ENCODE data around the gene DOK3. TPM values are rescaled to one million over a fixed set of nuclear protein-coding genes. Genes with fewer than 3 reads are reported as not detected.
A peak's percentile ranks its signal among the peaks of the same experiment; 100 is the strongest.

DOK3 gene
- total and polyA plus RNA-seq, 2 of the 13 experiments (the other 11 are each of a cell fraction or from before 2014, with no cell fraction given), result 1.4 to 1.5 TPM

DNA sequence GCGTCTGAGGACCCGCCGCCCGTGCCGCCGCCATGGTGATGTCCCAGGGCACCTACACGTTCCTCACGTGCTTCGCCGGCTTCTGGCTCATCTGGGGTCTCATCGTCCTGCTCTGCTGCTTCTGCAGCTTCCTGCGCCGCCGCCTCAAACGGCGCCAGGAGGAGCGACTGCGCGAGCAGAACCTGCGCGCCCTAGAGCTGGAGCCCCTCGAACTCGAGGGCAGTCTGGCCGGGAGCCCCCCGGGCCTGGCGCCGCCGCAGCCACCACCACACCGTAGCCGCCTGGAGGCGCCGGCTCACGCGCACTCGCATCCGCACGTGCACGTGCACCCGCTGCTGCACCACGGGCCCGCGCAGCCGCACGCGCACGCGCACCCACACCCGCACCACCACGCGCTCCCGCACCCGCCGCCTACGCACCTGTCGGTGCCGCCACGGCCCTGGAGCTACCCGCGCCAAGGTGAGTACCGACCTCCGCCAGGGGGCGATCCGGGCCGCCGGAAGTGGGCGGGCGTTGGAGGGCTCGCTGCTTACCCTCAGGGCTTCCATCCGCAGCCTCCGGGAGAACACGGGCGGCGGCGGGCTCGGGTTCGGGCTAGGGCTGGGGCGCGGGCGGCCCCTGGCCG is 54.5 kb downstream of the DOK3 start (continued):
- TF ChIP-seq ZNF772 (CRISPR knock-in tag; IDR thresholded peaks at IDR 0.05), result no peak; the same call in 1 of the 2 replicates
- no peak for TF ChIP-seq CHD2 (IDR thresholded peaks at IDR 0.05; ENCODE audit: low read depth, low read length)
- TF ChIP-seq SP4 (CRISPR knock-in tag; IDR thresholded peaks at IDR 0.05), result peak; percentile 53
- TF ChIP-seq, protein P1, sequence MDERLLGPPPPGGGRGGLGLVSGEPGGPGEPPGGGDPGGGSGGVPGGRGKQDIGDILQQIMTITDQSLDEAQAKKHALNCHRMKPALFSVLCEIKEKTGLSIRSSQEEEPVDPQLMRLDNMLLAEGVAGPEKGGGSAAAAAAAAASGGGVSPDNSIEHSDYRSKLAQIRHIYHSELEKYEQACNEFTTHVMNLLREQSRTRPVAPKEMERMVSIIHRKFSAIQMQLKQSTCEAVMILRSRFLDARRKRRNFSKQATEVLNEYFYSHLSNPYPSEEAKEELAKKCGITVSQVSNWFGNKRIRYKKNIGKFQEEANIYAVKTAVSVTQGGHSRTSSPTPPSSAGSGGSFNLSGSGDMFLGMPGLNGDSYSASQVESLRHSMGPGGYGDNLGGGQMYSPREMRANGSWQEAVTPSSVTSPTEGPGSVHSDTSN (CRISPR knock-in tag; IDR thresholded peaks at IDR 0.05), result no peak
- no peak for TF ChIP-seq KMT2A (CRISPR knock-in tag; IDR thresholded peaks at IDR 0.05)
- TF ChIP-seq, protein P2, sequence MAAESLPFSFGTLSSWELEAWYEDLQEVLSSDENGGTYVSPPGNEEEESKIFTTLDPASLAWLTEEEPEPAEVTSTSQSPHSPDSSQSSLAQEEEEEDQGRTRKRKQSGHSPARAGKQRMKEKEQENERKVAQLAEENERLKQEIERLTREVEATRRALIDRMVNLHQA (CRISPR knock-in tag; IDR thresholded peaks at IDR 0.05), result no peak
- no peak for TF ChIP-seq ZNF550 (CRISPR knock-in tag; IDR thresholded peaks at IDR 0.05; ENCODE audit: borderline replicate concordance)
- no peak for TF ChIP-seq XBP1 (CRISPR knock-in tag; IDR thresholded peaks at IDR 0.05)
- no peak; the same call in 1 of the 2 replicates for TF ChIP-seq JDP2 (CRISPR knock-in tag; IDR thresholded peaks at IDR 0.05; ENCODE audit: borderline replicate concordance)
- peak; percentile 93 for TF ChIP-seq ZNF101 (CRISPR knock-in tag; IDR thresholded peaks at IDR 0.05; ENCODE audit: borderline replicate concordance, low read depth)
- TF ChIP-seq, protein P3, sequence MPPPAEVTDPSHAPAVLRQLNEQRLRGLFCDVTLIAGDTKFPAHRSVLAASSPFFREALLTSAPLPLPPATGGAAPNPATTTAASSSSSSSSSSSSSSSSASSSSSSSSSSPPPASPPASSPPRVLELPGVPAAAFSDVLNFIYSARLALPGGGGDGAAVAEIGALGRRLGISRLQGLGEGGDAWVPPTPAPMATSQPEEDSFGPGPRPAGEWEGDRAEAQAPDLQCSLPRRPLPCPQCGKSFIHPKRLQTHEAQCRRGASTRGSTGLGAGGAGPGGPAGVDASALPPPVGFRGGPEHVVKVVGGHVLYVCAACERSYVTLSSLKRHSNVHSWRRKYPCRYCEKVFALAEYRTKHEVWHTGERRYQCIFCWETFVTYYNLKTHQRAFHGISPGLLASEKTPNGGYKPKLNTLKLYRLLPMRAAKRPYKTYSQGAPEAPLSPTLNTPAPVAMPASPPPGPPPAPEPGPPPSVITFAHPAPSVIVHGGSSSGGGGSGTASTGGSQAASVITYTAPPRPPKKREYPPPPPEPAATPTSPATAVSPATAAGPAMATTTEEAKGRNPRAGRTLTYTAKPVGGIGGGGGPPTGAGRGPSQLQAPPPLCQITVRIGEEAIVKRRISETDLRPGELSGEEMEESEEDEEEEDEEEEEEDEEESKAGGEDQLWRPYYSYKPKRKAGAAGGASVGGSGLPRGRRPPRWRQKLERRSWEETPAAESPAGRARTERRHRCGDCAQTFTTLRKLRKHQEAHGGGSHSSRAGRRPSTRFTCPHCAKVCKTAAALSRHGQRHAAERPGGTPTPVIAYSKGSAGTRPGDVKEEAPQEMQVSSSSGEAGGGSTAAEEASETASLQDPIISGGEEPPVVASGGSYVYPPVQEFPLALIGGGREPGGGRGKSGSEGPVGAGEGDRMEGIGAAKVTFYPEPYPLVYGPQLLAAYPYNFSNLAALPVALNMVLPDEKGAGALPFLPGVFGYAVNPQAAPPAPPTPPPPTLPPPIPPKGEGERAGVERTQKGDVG (CRISPR knock-in tag; IDR thresholded peaks at IDR 0.05; ENCODE audit: borderline replicate concordance), result no peak
- 0 out of 2 replicates have a peak, but pooled peaks have one; percentile 1 for TF ChIP-seq ZBTB3 (CRISPR knock-in tag; IDR thresholded peaks at IDR 0.05; ENCODE audit: borderline replicate concordance, low read depth)
- TF ChIP-seq ZNF552 (CRISPR knock-in tag; IDR thresholded peaks at IDR 0.05; ENCODE audit: borderline replicate concordance), result no peak; the same call in 1 of the 2 replicates
- peak; percentile 62; the same call in 1 of the 2 replicates for TF ChIP-seq ZNF274 (CRISPR knock-in tag; IDR thresholded peaks at IDR 0.05)
- TF ChIP-seq RBM39 (IDR thresholded peaks at IDR 0.05; ENCODE audit: low read depth, low read length, poor library complexity, severe bottlenecking), result no peak
- TF ChIP-seq, protein P4, sequence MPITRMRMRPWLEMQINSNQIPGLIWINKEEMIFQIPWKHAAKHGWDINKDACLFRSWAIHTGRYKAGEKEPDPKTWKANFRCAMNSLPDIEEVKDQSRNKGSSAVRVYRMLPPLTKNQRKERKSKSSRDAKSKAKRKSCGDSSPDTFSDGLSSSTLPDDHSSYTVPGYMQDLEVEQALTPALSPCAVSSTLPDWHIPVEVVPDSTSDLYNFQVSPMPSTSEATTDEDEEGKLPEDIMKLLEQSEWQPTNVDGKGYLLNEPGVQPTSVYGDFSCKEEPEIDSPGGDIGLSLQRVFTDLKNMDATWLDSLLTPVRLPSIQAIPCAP (CRISPR knock-in tag; IDR thresholded peaks at IDR 0.05; ENCODE audit: low read depth), result no peak
- TF ChIP-seq ZBTB8A (CRISPR knock-in tag; IDR thresholded peaks at IDR 0.05; ENCODE audit: borderline replicate concordance, low read depth), result no peak
- TF ChIP-seq HES4 (CRISPR knock-in tag; IDR thresholded peaks at IDR 0.05; ENCODE audit: borderline replicate concordance), result peak; percentile 76
- TF ChIP-seq, protein P5, sequence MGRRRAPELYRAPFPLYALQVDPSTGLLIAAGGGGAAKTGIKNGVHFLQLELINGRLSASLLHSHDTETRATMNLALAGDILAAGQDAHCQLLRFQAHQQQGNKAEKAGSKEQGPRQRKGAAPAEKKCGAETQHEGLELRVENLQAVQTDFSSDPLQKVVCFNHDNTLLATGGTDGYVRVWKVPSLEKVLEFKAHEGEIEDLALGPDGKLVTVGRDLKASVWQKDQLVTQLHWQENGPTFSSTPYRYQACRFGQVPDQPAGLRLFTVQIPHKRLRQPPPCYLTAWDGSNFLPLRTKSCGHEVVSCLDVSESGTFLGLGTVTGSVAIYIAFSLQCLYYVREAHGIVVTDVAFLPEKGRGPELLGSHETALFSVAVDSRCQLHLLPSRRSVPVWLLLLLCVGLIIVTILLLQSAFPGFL (CRISPR knock-in tag; IDR thresholded peaks at IDR 0.05), result no peak
- TF ChIP-seq, protein P6, sequence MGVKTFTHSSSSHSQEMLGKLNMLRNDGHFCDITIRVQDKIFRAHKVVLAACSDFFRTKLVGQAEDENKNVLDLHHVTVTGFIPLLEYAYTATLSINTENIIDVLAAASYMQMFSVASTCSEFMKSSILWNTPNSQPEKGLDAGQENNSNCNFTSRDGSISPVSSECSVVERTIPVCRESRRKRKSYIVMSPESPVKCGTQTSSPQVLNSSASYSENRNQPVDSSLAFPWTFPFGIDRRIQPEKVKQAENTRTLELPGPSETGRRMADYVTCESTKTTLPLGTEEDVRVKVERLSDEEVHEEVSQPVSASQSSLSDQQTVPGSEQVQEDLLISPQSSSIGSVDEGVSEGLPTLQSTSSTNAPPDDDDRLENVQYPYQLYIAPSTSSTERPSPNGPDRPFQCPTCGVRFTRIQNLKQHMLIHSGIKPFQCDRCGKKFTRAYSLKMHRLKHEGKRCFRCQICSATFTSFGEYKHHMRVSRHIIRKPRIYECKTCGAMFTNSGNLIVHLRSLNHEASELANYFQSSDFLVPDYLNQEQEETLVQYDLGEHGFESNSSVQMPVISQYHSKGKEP (CRISPR knock-in tag; IDR thresholded peaks at IDR 0.05), result no peak
- TF ChIP-seq KAT2B (IDR thresholded peaks at IDR 0.05; ENCODE audit: borderline replicate concordance, low read depth, low read length), result no peak
